A549 (cell line): ENCODE data around the gene FILIP1L. TPM values are rescaled to one million over a fixed set of nuclear protein-coding genes. Genes with fewer than 3 reads are reported as not detected.

Experiments used
- ATAC-seq, 2 experiments: fragments of 200-7000 bp in 1 of 2; fragments of >200 bp in 1 of 2; cut with Nextera tagmentation in 1 of 2; cut with Tn5 transposase in 1 of 2; 3 replicates each; pipeline versions ENCODE4 v1.8.0 to v1.9.1; 2018 to 2020; ENCODE audit warnings: mild to moderate bottlenecking in 1 of 2, moderate library complexity in 1 of 2
- CTCF ChIA-PET: fragments of 300-600 bp; sonication (Branson Sonifier 250); formaldehyde crosslinking; extraction: SDS; loops from one replicate; lab custom pipeline; 2021; ENCODE audit warnings: antibody characterized with exemption, inconsistent platforms; lab: Yijun Ruan, JAX
- POLR2A ChIA-PET: fragments of 350-600 bp; formaldehyde crosslinking; extraction: SDS; loops from one replicate; lab custom pipeline; 2021; ENCODE audit warnings: antibody characterized with exemption, inconsistent platforms; lab: Yijun Ruan, JAX
- DNase-seq, 2 experiments: peaks; one replicate each; pipeline versions ENCODE4 v3.0.0 to v3.0.0-alpha.2; 2011 to 2016; ENCODE audit warnings: low read depth in 1 of 2, low spot score in 1 of 2
- FAIRE-seq: peaks from 2 replicates; lab custom pipeline; 2011; peaks lifted over from hg19 to GRCh38; lab: Jason Lieb, UNC
- H3K27ac ChIP-seq, 2 experiments: fragments of >200 bp; sonication (Bioruptor Twin); formaldehyde crosslinking; 3 replicates each; pipeline ENCODE4 v1.5.1; 2016 to 2017
- H3K4me1 ChIP-seq: fragments of >200 bp; sonication (Bioruptor Twin); formaldehyde crosslinking; 3 replicates; pipeline ENCODE4 v1.6.1; 2016
- H3K4me2 ChIP-seq: fragments of >200 bp; sonication (Bioruptor Twin); formaldehyde crosslinking; 3 replicates; pipeline ENCODE4 v1.6.1; 2016
- H3K4me3 ChIP-seq: fragments of >200 bp; sonication (Bioruptor Twin); formaldehyde crosslinking; 3 replicates; pipeline ENCODE4 v1.5.1; 2016
- H3K9me3 ChIP-seq: fragments of >200 bp; sonication (Bioruptor Twin); formaldehyde crosslinking; 3 replicates; pipeline ENCODE4 v1.6.1; 2016
- BCL3 ChIP-seq: fragments of >200 bp; sonication (Bioruptor Twin); formaldehyde crosslinking; IDR thresholded peaks from 3 replicates; pipeline ENCODE4 v1.6.1; 2016
- BHLHE40 ChIP-seq: IDR thresholded peaks from 2 replicates; pipeline ENCODE4 v1.6.1; 2012; ENCODE audit warnings: low read depth, low read length, inconsistent platforms
- CBX2 ChIP-seq: fragments of 200-600 bp; sonication (generic); IDR thresholded peaks from 2 replicates; pipeline ENCODE4 v1.6.1; 2016; ENCODE audit warnings: low read depth, mild to moderate bottlenecking, borderline replicate concordance
- CBX8 ChIP-seq: fragments of 200-600 bp; sonication (generic); IDR thresholded peaks from 2 replicates; pipeline ENCODE4 v1.6.1; 2016
- CEBPB ChIP-seq, 2 experiments: fragments of >200 bp in 1 of 2; sonication (Bioruptor Twin) in 1 of 2; formaldehyde crosslinking in 1 of 2; IDR thresholded peaks; 2 replicates each; pipeline ENCODE4 v1.6.1; 2012 to 2016
- CHD4 ChIP-seq: fragments of 200-600 bp; sonication (generic); IDR thresholded peaks from 2 replicates; pipeline ENCODE4 v1.6.1; 2016; ENCODE audit warnings: antibody characterized with exemption, mild to moderate bottlenecking, borderline replicate concordance
- EHF ChIP-seq: fragments of 250-450 bp; sonication (Bioruptor Pico); IDR thresholded peaks from 2 replicates; pipeline ENCODE4 v1.5.0; 2020; ENCODE audit warnings: mild to moderate bottlenecking
- EHMT2 ChIP-seq: fragments of 200-600 bp; sonication (generic); IDR thresholded peaks from 2 replicates; pipeline ENCODE4 v1.6.1; 2016; ENCODE audit warnings: antibody characterized with exemption, low read depth, mild to moderate bottlenecking, moderate library complexity
- FOSB ChIP-seq: fragments of 250-450 bp; sonication (Bioruptor Pico); IDR thresholded peaks from 2 replicates; pipeline ENCODE4 v1.5.0; 2020; ENCODE audit warnings: mild to moderate bottlenecking, moderate library complexity
- FOSL2 ChIP-seq, 2 experiments: fragments of 450-650 bp in 1 of 2; fragments of >200 bp in 1 of 2; sonication (Bioruptor Twin) in 1 of 2; formaldehyde crosslinking; IDR thresholded peaks; 2 replicates each; pipeline versions ENCODE4 v1.5.0 to v1.6.1; 2016 to 2020; ENCODE audit warnings: mild to moderate bottlenecking in 1 of 2, moderate library complexity in 1 of 2
- FOXS1 ChIP-seq: fragments of 250-450 bp; sonication (Bioruptor Pico); IDR thresholded peaks from 2 replicates; pipeline ENCODE4 v1.5.0; 2020; ENCODE audit warnings: mild to moderate bottlenecking, moderate library complexity
- HDAC2 ChIP-seq: fragments of 200-600 bp; sonication (generic); IDR thresholded peaks from 2 replicates; pipeline ENCODE4 v1.6.1; 2016
- HES2 ChIP-seq: fragments of >200 bp; sonication (Bioruptor Twin); formaldehyde crosslinking; IDR thresholded peaks from 2 replicates; pipeline ENCODE4 v1.6.1; 2016
- HEYL ChIP-seq: fragments of 250-450 bp; sonication (Bioruptor Pico); IDR thresholded peaks from 2 replicates; pipeline ENCODE4 v1.8.0; 2021; ENCODE audit warnings: mild to moderate bottlenecking, moderate library complexity
- HOXA7 ChIP-seq: fragments of 250-450 bp; sonication (Bioruptor Pico); IDR thresholded peaks from 2 replicates; pipeline ENCODE4 v1.5.0; 2020; ENCODE audit warnings: mild to moderate bottlenecking, moderate library complexity
- HOXB13 ChIP-seq: fragments of 250-450 bp; sonication (Bioruptor Pico); IDR thresholded peaks from 2 replicates; pipeline ENCODE4 v1.5.0; 2020; ENCODE audit warnings: low read depth, mild to moderate bottlenecking, moderate library complexity
- KDM5A ChIP-seq: fragments of 200-600 bp; sonication (generic); IDR thresholded peaks from 2 replicates; pipeline ENCODE4 v1.6.1; 2016; ENCODE audit warnings: antibody characterized with exemption, mild to moderate bottlenecking
- MAFK ChIP-seq: fragments of 450-650 bp; IDR thresholded peaks from 2 replicates; pipeline ENCODE4 v1.6.1; 2014; ENCODE audit not compliant: partially characterized antibody
- MAZ ChIP-seq: fragments of 150-350 bp; IDR thresholded peaks from 2 replicates; pipeline ENCODE4 v1.6.1; 2014; ENCODE audit warnings: antibody characterized with exemption, low read depth, low read length, borderline replicate concordance
- MYC ChIP-seq: IDR thresholded peaks from 2 replicates; pipeline ENCODE4 v1.6.1; 2012; ENCODE audit warnings: mild to moderate bottlenecking, inconsistent platforms, low read length, improper control_type of control experiment, borderline replicate concordance
- NPAS2 ChIP-seq: fragments of 250-450 bp; sonication (Bioruptor Pico); IDR thresholded peaks from 2 replicates; pipeline ENCODE4 v1.8.0; 2022; ENCODE audit warnings: mild to moderate bottlenecking, moderate library complexity, borderline replicate concordance
- PBX3 ChIP-seq: IDR thresholded peaks from 2 replicates; pipeline ENCODE4 v1.6.1; 2012
- PHF8 ChIP-seq: fragments of 200-600 bp; sonication (generic); IDR thresholded peaks from 2 replicates; pipeline ENCODE4 v1.6.1; 2016; ENCODE audit warnings: low read depth, mild to moderate bottlenecking, antibody characterized with exemption, moderate library complexity, borderline replicate concordance
- POLR2A ChIP-seq: IDR thresholded peaks from 2 replicates; pipeline ENCODE4 v1.6.1; 2012; ENCODE audit warnings: mild to moderate bottlenecking, low read length
- RAD21 ChIP-seq, 2 experiments: fragments of >200 bp in 1 of 2; sonication (Bioruptor Twin) in 1 of 2; formaldehyde crosslinking in 1 of 2; IDR thresholded peaks in 1 of 2; conservative IDR thresholded peaks in 1 of 2; 2 replicates in 1 of 2; 3 replicates in 1 of 2; pipeline ENCODE4 v1.6.1; 2012 to 2018; ENCODE audit warnings: inconsistent platforms in 1 of 2
- RARB ChIP-seq: fragments of 250-450 bp; sonication (Bioruptor Pico); IDR thresholded peaks from 2 replicates; pipeline ENCODE4 v1.8.0; 2021; ENCODE audit warnings: mild to moderate bottlenecking, moderate library complexity
- RCOR1 ChIP-seq: fragments of 150-350 bp; IDR thresholded peaks from 2 replicates; pipeline ENCODE4 v1.6.1; 2014; ENCODE audit warnings: antibody characterized with exemption, low read length, low read depth
- RFX5 ChIP-seq: fragments of 450-650 bp; IDR thresholded peaks from 2 replicates; pipeline ENCODE4 v1.7.1; 2014; ENCODE audit warnings: antibody characterized with exemption, mild to moderate bottlenecking, moderate library complexity
- RNF2 ChIP-seq: fragments of 200-600 bp; sonication (generic); IDR thresholded peaks from 2 replicates; pipeline ENCODE4 v1.6.1; 2016; ENCODE audit warnings: low read depth, mild to moderate bottlenecking, antibody characterized with exemption, moderate library complexity, borderline replicate concordance
- SMC3 ChIP-seq: fragments of >200 bp; sonication (Bioruptor Twin); formaldehyde crosslinking; IDR thresholded peaks from 3 replicates; pipeline ENCODE4 v1.6.1; 2018; ENCODE audit warnings: inconsistent platforms
- SREBF2 ChIP-seq: fragments of 450-650 bp; IDR thresholded peaks from 2 replicates; pipeline ENCODE4 v1.6.1; 2014; ENCODE audit warnings: mild to moderate bottlenecking, moderate library complexity
- TFCP2L1 ChIP-seq: fragments of 250-450 bp; sonication (Bioruptor Pico); IDR thresholded peaks from 2 replicates; pipeline ENCODE4 v1.5.0; 2021; ENCODE audit warnings: mild to moderate bottlenecking
- ZC3H11A ChIP-seq: fragments of 450-650 bp; IDR thresholded peaks from 2 replicates; pipeline ENCODE4 v1.6.1; 2014; ENCODE audit warnings: antibody characterized with exemption, mild to moderate bottlenecking
- ZNF302 ChIP-seq: fragments of 250-450 bp; sonication (Bioruptor Pico); IDR thresholded peaks from 2 replicates; pipeline ENCODE4 v1.9.0; 2021; ENCODE audit warnings: inconsistent platforms, mild to moderate bottlenecking, moderate library complexity
- ZSCAN20 ChIP-seq: fragments of 250-450 bp; sonication (Bioruptor Pico); IDR thresholded peaks from 2 replicates; pipeline ENCODE4 v1.8.0; 2022; ENCODE audit warnings: mild to moderate bottlenecking, moderate library complexity
- WGBS: methylation state at CpG from one replicate; pipeline ENCODE4 v1.1.6; 2017; ENCODE audit errors: missing lambda C conversion rate; 5-methylcytosine and 5-hydroxymethylcytosine counted together
- polyA plus RNA-seq, 4 experiments: library from polyadenylated mRNA; depleted of rRNA in 3 of 4; stranded (reverse); fragments of >200 nt; fragmentation: RNase III in 1 of 4; extraction: RNeasy Plus Mini Kit Qiagen cat#74134 plus additional on column Dnase treatment in 1 of 4; gene quantifications; 2 replicates in 3 of 4; 3 replicates in 1 of 4; pipeline ENCODE4 v1.2.3, GENCODE V29; 2011 to 2017

Gene FILIP1L
- polyA plus RNA-seq, 2 of the 4 experiments (the other 2 are of a cell fraction) = 0.19 to 0.45 TPM

GRCh38 chr3:100083209-100083608 is 31.1 kb downstream of the FILIP1L start:
- H3K27ac ChIP-seq = no peak overlapping the region
- no peak overlapping the region for H3K4me2 ChIP-seq
- no peaks in the 10 kb centered on the region for H3K9me3 ChIP-seq
- FAIRE-seq (no peak), ATAC-seq (no peak), DNase-seq (no peak)
- peaks cover 20% of the 10 kb centered on the region for H3K4me1 ChIP-seq
- H3K4me3 ChIP-seq = no peak overlapping the region
- ChIA-PET CTCF (no interaction called here), POLR2A (no interaction called here)
- WGBS = 95% methylated on average over 6 of the region's 6 CpGs
- TF ChIP-seq SREBF2 = no peak
- no peak for TF ChIP-seq RARB
- TF ChIP-seq FOSL2 (IDR thresholded peaks at IDR 0.05) = no peak
- TF ChIP-seq FOSL2 (CRISPR knock-in tag; IDR thresholded peaks at IDR 0.05) = no peak
- no peak for TF ChIP-seq BHLHE40
- TF ChIP-seq TFCP2L1 (CRISPR knock-in tag) = no peak
- TF ChIP-seq RAD21 (conservative IDR thresholded peaks at IDR 0.05 in 1 of 2, IDR thresholded peaks at IDR 0.05 in 1 of 2) = no peak
- no peak for TF ChIP-seq RCOR1
- TF ChIP-seq KDM5A = no peak
- TF ChIP-seq MAFK = no peak
- TF ChIP-seq RNF2 = no peak
- no peak for TF ChIP-seq POLR2A
- no peak for TF ChIP-seq RFX5
- TF ChIP-seq CBX8 = no peak
- TF ChIP-seq PHF8 = no peak
- TF ChIP-seq MYC = no peak
- TF ChIP-seq PBX3 = no peak

- ATAC-seq (no peak), DNase-seq (no peak), FAIRE-seq (no peak)
- whole genome bisulfite sequencing = 89% methylated on average over 1 of the region's 1 CpG
- H3K4me1 ChIP-seq = peaks cover 18% of the 10 kb centered on the region; the same call in 2 of the 3 replicates
- TF ChIP-seq CBX2 (no peak), FOSL2 (IDR thresholded peaks at IDR 0.05) (no peak), FOSL2 (CRISPR knock-in tag; IDR thresholded peaks at IDR 0.05) (no peak), ZNF302 (CRISPR knock-in tag) (no peak), HES2 (no peak), ZC3H11A (no peak), RCOR1 (no peak), EHMT2 (no peak), CHD4 (no peak), SREBF2 (no peak), HOXB13 (CRISPR knock-in tag) (no peak), CEBPB (IDR thresholded peaks at IDR 0.05) (no peak)
- ChIA-PET POLR2A (no interaction called here), CTCF (no interaction called here)
- H3K4me3 ChIP-seq = no peak overlapping the region
- H3K9me3 ChIP-seq = no peaks in the 10 kb centered on the region
- no peak overlapping the region for H3K4me2 ChIP-seq
- no peak overlapping the region for H3K27ac ChIP-seq
These were observed 31.6 kb downstream of the FILIP1L start for GRCh38 chr3:100082714-100083113.

GRCh38 chr3:100081986-100082692 is 32.2 kb downstream of the FILIP1L start:
- Histone ChIP-seq H3K9me3 (no peaks in the 10 kb centered on the region), H3K4me1 (peaks cover 18% of the 10 kb centered on the region; the same call in 2 of the 3 replicates), H3K4me3 (no peak overlapping the region), H3K4me2 (no peak overlapping the region), H3K27ac (no peak overlapping the region)
- CTCF ChIA-PET = no interaction called here
- no peak for FAIRE-seq
- no peak for ATAC-seq
- WGBS = 60% methylated on average over 2 of the region's 2 CpGs
- POLR2A ChIA-PET = no interaction called here
- no peak for DNase-seq
- no peak for TF ChIP-seq FOSB
- TF ChIP-seq RNF2 = no peak
- TF ChIP-seq CBX2 = no peak
- TF ChIP-seq ZSCAN20 (CRISPR knock-in tag) = no peak
- no peak for TF ChIP-seq ZNF302 (CRISPR knock-in tag)
- no peak for TF ChIP-seq BCL3
- TF ChIP-seq HDAC2 = no peak
- no peak for TF ChIP-seq HEYL (CRISPR knock-in tag)
- no peak for TF ChIP-seq FOXS1 (CRISPR knock-in tag)
- no peak for TF ChIP-seq MAZ
- no peak for TF ChIP-seq EHF (CRISPR knock-in tag)
- TF ChIP-seq CHD4 = no peak
- TF ChIP-seq SMC3 = no peak
- TF ChIP-seq NPAS2 (CRISPR knock-in tag) = no peak
- TF ChIP-seq FOSL2 (IDR thresholded peaks at IDR 0.05) = no peak
- no peak for TF ChIP-seq FOSL2 (CRISPR knock-in tag; IDR thresholded peaks at IDR 0.05)
- no peak for TF ChIP-seq HOXA7 (CRISPR knock-in tag)
